GM12891 (cell line): ENCODE measurements around the gene DAO.

Experiments
- POLR2A ChIP-seq: IDR thresholded peaks from 2 replicates; pipeline ENCODE4 v1.6.1; 2011; ENCODE audit warnings: low read depth, low read length, control low read depth
- POLR2AphosphoS5 ChIP-seq: IDR thresholded peaks from 2 replicates; pipeline ENCODE4 v1.6.1; 2011; ENCODE audit warnings: low read depth, low read length, control low read depth
- TAF1 ChIP-seq: IDR thresholded peaks from 2 replicates; pipeline ENCODE4 v1.6.1; 2011; ENCODE audit warnings: low read depth, low read length, control low read depth

- no peak for TF ChIP-seq POLR2A
- no peak for TF ChIP-seq POLR2AphosphoS5
- TF ChIP-seq TAF1: no peak
These were observed 27.1 kb upstream of the DAO start for GRCh38 chr12:108852674-108853309.
